HepG2 (cell line): ENCODE data around the gene CDH22. TPM values are rescaled to one million over a fixed set of nuclear protein-coding genes. Genes with fewer than 3 reads are reported as not detected.

ENCODE experiments used
- ARNT ChIP-seq: fragments of 450-650 bp; IDR thresholded peaks from 2 replicates; pipeline ENCODE4 v1.6.1; 2017
- CCAR2 ChIP-seq: fragments of 200-400 bp; formaldehyde crosslinking; optimal IDR thresholded peaks from 2 replicates; pipeline ENCODE3; 2018; ENCODE audit warnings: low read depth, mild to moderate bottlenecking, low read length, moderate library complexity
- EEA1 ChIP-seq: sonication (generic); formaldehyde crosslinking; IDR thresholded peaks from 2 replicates; pipeline ENCODE4 v1.5.1; 2020; ENCODE audit warnings: mild to moderate bottlenecking, missing genetic modification reagents, borderline replicate concordance
- KDM3A ChIP-seq: IDR thresholded peaks from 2 replicates; pipeline ENCODE4 v1.6.1; 2018; ENCODE audit warnings: low read depth, missing compliant biosample characterization
- MAX ChIP-seq: IDR thresholded peaks from 2 replicates; pipeline ENCODE4 v1.6.1; 2012; ENCODE audit warnings: inconsistent platforms
- PITX1 ChIP-seq: sonication (generic); formaldehyde crosslinking; IDR thresholded peaks from 2 replicates; pipeline ENCODE4 v1.5.1; 2020; ENCODE audit warnings: mild to moderate bottlenecking, missing genetic modification reagents
- SP2 ChIP-seq: sonication (generic); formaldehyde crosslinking; IDR thresholded peaks from 2 replicates; pipeline ENCODE4 v1.5.1; 2020; ENCODE audit warnings: mild to moderate bottlenecking, missing genetic modification reagents
- ZBTB40 ChIP-seq, 2 experiments: fragments of 450-650 bp in 1 of 2; sonication (generic) in 1 of 2; formaldehyde crosslinking in 1 of 2; IDR thresholded peaks; 2 replicates each; pipeline versions ENCODE4 v1.6.1 to v1.8.0; 2016 to 2022; ENCODE audit warnings: antibody characterized with exemption in 1 of 2, mild to moderate bottlenecking in 1 of 2, missing genetic modification reagents in 1 of 2
- ZNF205 ChIP-seq: IDR thresholded peaks from 2 replicates; pipeline ENCODE4 v1.6.1; 2018; ENCODE audit warnings: missing biosample characterization, missing genetic modification reagents
- ZNF552 ChIP-seq: sonication (generic); formaldehyde crosslinking; IDR thresholded peaks from 2 replicates; pipeline ENCODE4 v1.9.0; 2022; ENCODE audit warnings: missing genetic modification reagents, mild to moderate bottlenecking, borderline replicate concordance
- ZNF746 ChIP-seq: sonication (generic); formaldehyde crosslinking; IDR thresholded peaks from 2 replicates; pipeline ENCODE4 v1.8.0; 2022; ENCODE audit warnings: mild to moderate bottlenecking, missing genetic modification reagents
- polyA plus RNA-seq, 8 experiments: library from polyadenylated mRNA; depleted of rRNA in 3 of 8; stranded (reverse) in 7 of 8; unstranded in 1 of 8; fragments of >200 nt; fragmentation: Illumina TruSeq in 4 of 8; extraction: Trizol in 4 of 8; gene quantifications; 2 replicates each; pipeline versions ENCODE4 v1.2.1 to v1.2.3, GENCODE V29; 2011 to 2016; ENCODE audit warnings: low read depth in 4 of 8, missing spikeins in 1 of 8, mixed read lengths in 1 of 8; ENCODE audit not compliant: insufficient read depth in 1 of 8
- total RNA-seq, 5 experiments: library from RNA; depleted of rRNA; stranded (reverse); fragments of >200 nt; fragmentation: Illumina TruSeq; extraction: Trizol; gene quantifications; 2 replicates each; pipeline ENCODE4 v1.2.3, GENCODE V29; 2016; ENCODE audit warnings: low read depth in 1 of 5

CDH22 gene
- total and polyA plus RNA-seq, 2 of the 13 experiments (the other 11 are each of a cell fraction or from before 2014, with no cell fraction given) = not detected

GRCh38 chr20:46145713-46146112 is 162.6 kb downstream of the CDH22 start (continued):
- TF ChIP-seq ZBTB40 (IDR thresholded peaks at IDR 0.05) = no peak
- no peak for TF ChIP-seq ZBTB40 (CRISPR knock-in tag; IDR thresholded peaks at IDR 0.05)
- TF ChIP-seq SP2 (CRISPR knock-in tag) = no peak
- no peak for TF ChIP-seq ZNF205 (CRISPR knock-in tag)
- no peak for TF ChIP-seq CCAR2
- no peak for TF ChIP-seq ZNF746
- no peak for TF ChIP-seq EEA1 (CRISPR knock-in tag)
- no peak for TF ChIP-seq MAX
- TF ChIP-seq ARNT = no peak
- TF ChIP-seq PITX1 (CRISPR knock-in tag) = no peak
- TF ChIP-seq KDM3A = no peak
- no peak for TF ChIP-seq ZNF552
- TF ChIP-seq, all 625 proteins: peak for 0
